Immature natural killer cell (primary cell): Measurements from ENCODE around the gene TSPAN18. TPM values are rescaled to one million over a fixed set of nuclear protein-coding genes. Genes with fewer than 3 reads are reported as not detected.
A peak's percentile ranks its signal among the peaks of the same experiment; 100 is the strongest.

Experiments used
- DNase-seq, 3 donors: peaks; one replicate each; pipeline ENCODE4 v3.0.0; 2022; ENCODE audit warnings: mixed read lengths in 1 of 3
- H3K27ac Mint-ChIP-seq, 6 donors: one replicate each; pipeline ENCODE4 v1.8.0; 2020; ENCODE audit warnings: mixed read lengths in 6 of 6, mild to moderate bottlenecking in 5 of 6, inconsistent platforms in 4 of 6, moderate library complexity in 3 of 6
- H3K27me3 Mint-ChIP-seq, 3 donors: one replicate each; pipeline ENCODE4 v1.8.0; 2020 to 2021; ENCODE audit warnings: low read depth in 3 of 3, mild to moderate bottlenecking in 3 of 3, mixed read lengths in 3 of 3, moderate library complexity in 3 of 3, inconsistent platforms in 1 of 3
- H3K36me3 Mint-ChIP-seq, 3 donors: one replicate each; pipeline ENCODE4 v1.8.0; 2020; ENCODE audit warnings: mixed read lengths in 3 of 3, inconsistent platforms in 2 of 3, mild to moderate bottlenecking in 2 of 3
- H3K4me1 Mint-ChIP-seq, 2 donors: one replicate each; pipeline ENCODE4 v1.8.0; 2020; ENCODE audit warnings: inconsistent platforms in 2 of 2, mild to moderate bottlenecking in 2 of 2, mixed read lengths in 2 of 2, moderate library complexity in 1 of 2
- H3K4me3 Mint-ChIP-seq, 5 donors: one replicate each; pipeline ENCODE4 v1.8.0; 2020; ENCODE audit warnings: mild to moderate bottlenecking in 5 of 5, mixed read lengths in 5 of 5, inconsistent platforms in 3 of 5, moderate library complexity in 3 of 5
- H3K9me3 Mint-ChIP-seq, 6 donors: one replicate each; pipeline ENCODE4 v1.8.0; 2020; ENCODE audit warnings: mild to moderate bottlenecking in 6 of 6, mixed read lengths in 6 of 6, inconsistent platforms in 4 of 6, moderate library complexity in 3 of 6
- polyA plus RNA-seq, 3 donors: library from polyadenylated mRNA; unstranded; fragments of 300-500 nt; fragmentation: Illumina TruSeq; gene quantifications; one replicate each; pipeline ENCODE4 v1.2.3, GENCODE V29; 2021

Gene TSPAN18
- polyA plus RNA-seq, 3 donors from 2014 or later, result 0.84 to 0.93 (median 0.86) TPM

- no peaks in the 10 kb centered on the region for H3K9me3 Mint-ChIP-seq
- H3K4me1 Mint-ChIP-seq, result no peaks in the 10 kb centered on the region
- H3K27me3 Mint-ChIP-seq, result peaks cover 6 to 11% (median 7%) of the 10 kb centered on the region in 3 donors
- H3K4me3 Mint-ChIP-seq, result no peak overlapping the region
- no peaks in the 10 kb centered on the region for H3K36me3 Mint-ChIP-seq
- no peak overlapping the region for H3K27ac Mint-ChIP-seq
- no peak for DNase-seq
These were observed 178.5 kb downstream of the TSPAN18 start for GRCh38 chr11:44905131-44905866.

GRCh38 chr11:44906649-44907048 lies 179.9 kb downstream of the TSPAN18 start:
- no peak overlapping the region for H3K27ac Mint-ChIP-seq
- H3K4me3 Mint-ChIP-seq, result no peak overlapping the region
- H3K4me1 Mint-ChIP-seq, result no peaks in the 10 kb centered on the region
- H3K27me3 Mint-ChIP-seq, result peaks cover 6 to 19% (median 10%) of the 10 kb centered on the region in 3 donors
- H3K36me3 Mint-ChIP-seq, result no peaks in the 10 kb centered on the region
- no peak for DNase-seq
- H3K9me3 Mint-ChIP-seq, result no peaks in the 10 kb centered on the region

GRCh38 chr11:44909557-44909956 lies 182.8 kb downstream of the TSPAN18 start:
- Mint-ChIP-seq H3K9me3 (no peaks in the 10 kb centered on the region), H3K27ac (no peak overlapping the region), H3K4me1 (no peaks in the 10 kb centered on the region), H3K36me3 (no peaks in the 10 kb centered on the region), H3K4me3 (no peak overlapping the region), H3K27me3 (peaks cover 2 to 23% (median 8%) of the 10 kb centered on the region in 3 donors)
- no peak for DNase-seq

GRCh38 chr11:44910591-44910990 lies 183.8 kb downstream of the TSPAN18 start:
- DNase-seq, result no peak
- Mint-ChIP-seq H3K4me1 (no peaks in the 10 kb centered on the region), H3K27me3 (peaks cover 4 to 27% (median 6%) of the 10 kb centered on the region in 3 donors), H3K4me3 (no peak overlapping the region), H3K9me3 (no peaks in the 10 kb centered on the region), H3K36me3 (no peaks in the 10 kb centered on the region), H3K27ac (no peak overlapping the region)

- Mint-ChIP-seq H3K4me3 (no peak overlapping the region), H3K4me1 (no peaks in the 10 kb centered on the region), H3K27ac (no peak overlapping the region), H3K36me3 (no peaks in the 10 kb centered on the region), H3K27me3 (peaks cover 5 to 27% (median 6%) of the 10 kb centered on the region in 3 donors), H3K9me3 (no peaks in the 10 kb centered on the region)
- DNase-seq, result peak; percentile 66 to 77 (median 68)
These were observed 184.5 kb downstream of the TSPAN18 start for GRCh38 chr11:44911029-44911814.

GRCh38 chr11:44912270-44912987 lies 185.7 kb downstream of the TSPAN18 start:
- Mint-ChIP-seq H3K9me3 (no peaks in the 10 kb centered on the region), H3K4me1 (no peaks in the 10 kb centered on the region), H3K4me3 (no peak overlapping the region), H3K27ac (no peak overlapping the region), H3K36me3 (no peaks in the 10 kb centered on the region), H3K27me3 (peaks cover 4 to 21% (median 5%) of the 10 kb centered on the region in 3 donors)
- DNase-seq, result no peak

GRCh38 chr11:44913502-44913901 lies 186.7 kb downstream of the TSPAN18 start:
- DNase-seq, result no peak
- H3K36me3 Mint-ChIP-seq, result no peaks in the 10 kb centered on the region
- no peaks in the 10 kb centered on the region for H3K4me1 Mint-ChIP-seq
- H3K27me3 Mint-ChIP-seq, result peaks cover 3 to 19% (median 5%) of the 10 kb centered on the region in 3 donors
- no peaks in the 10 kb centered on the region for H3K9me3 Mint-ChIP-seq
- H3K4me3 Mint-ChIP-seq, result no peak overlapping the region
- H3K27ac Mint-ChIP-seq, result no peak overlapping the region

- no peak overlapping the region for H3K4me3 Mint-ChIP-seq
- peaks cover 3 to 19% (median 5%) of the 10 kb centered on the region in 3 donors for H3K27me3 Mint-ChIP-seq
- H3K36me3 Mint-ChIP-seq, result no peaks in the 10 kb centered on the region
- no peak for DNase-seq
- no peak overlapping the region for H3K27ac Mint-ChIP-seq
- no peaks in the 10 kb centered on the region for H3K4me1 Mint-ChIP-seq
- H3K9me3 Mint-ChIP-seq, result no peaks in the 10 kb centered on the region
These were observed 187.3 kb downstream of the TSPAN18 start for GRCh38 chr11:44914105-44914504.

- H3K27me3 Mint-ChIP-seq, result peaks cover 4 to 19% (median 7%) of the 10 kb centered on the region in 3 donors
- no peak for DNase-seq
- no peaks in the 10 kb centered on the region for H3K9me3 Mint-ChIP-seq
- no peak overlapping the region for H3K27ac Mint-ChIP-seq
- no peaks in the 10 kb centered on the region for H3K4me1 Mint-ChIP-seq
- H3K4me3 Mint-ChIP-seq, result no peak overlapping the region
- no peaks in the 10 kb centered on the region for H3K36me3 Mint-ChIP-seq
These were observed 188.2 kb downstream of the TSPAN18 start for GRCh38 chr11:44915004-44915403.

GRCh38 chr11:44915621-44916020 lies 188.9 kb downstream of the TSPAN18 start:
- no peak for DNase-seq
- H3K27ac Mint-ChIP-seq, result no peak overlapping the region

GRCh38 chr11:44916331-44916730 lies 189.6 kb downstream of the TSPAN18 start:
- H3K9me3 Mint-ChIP-seq, result no peaks in the 10 kb centered on the region
- no peaks in the 10 kb centered on the region for H3K4me1 Mint-ChIP-seq
- no peak for DNase-seq
- no peak overlapping the region for H3K4me3 Mint-ChIP-seq
- H3K36me3 Mint-ChIP-seq, result no peaks in the 10 kb centered on the region
- no peak overlapping the region for H3K27ac Mint-ChIP-seq
- H3K27me3 Mint-ChIP-seq, result peaks cover 2 to 8% (median 7%) of the 10 kb centered on the region in 3 donors

More at GRCh38 chr11:44915621-44916020, 188.9 kb downstream of the TSPAN18 start:
- Mint-ChIP-seq H3K4me1 (no peaks in the 10 kb centered on the region), H3K27me3 (peaks cover 4 to 15% (median 7%) of the 10 kb centered on the region in 3 donors), H3K36me3 (no peaks in the 10 kb centered on the region), H3K9me3 (no peaks in the 10 kb centered on the region), H3K4me3 (no peak overlapping the region)

GRCh38 chr11:44916801-44917385 lies 190.1 kb downstream of the TSPAN18 start:
- no peak for DNase-seq
- Mint-ChIP-seq H3K27ac (no peak overlapping the region), H3K9me3 (no peaks in the 10 kb centered on the region), H3K4me1 (no peaks in the 10 kb centered on the region), H3K4me3 (no peak overlapping the region), H3K36me3 (no peaks in the 10 kb centered on the region), H3K27me3 (peaks cover 2 to 8% (median 7%) of the 10 kb centered on the region in 3 donors)

GRCh38 chr11:44917741-44918140 lies 191.0 kb downstream of the TSPAN18 start:
- Mint-ChIP-seq H3K36me3 (no peaks in the 10 kb centered on the region), H3K4me1 (no peaks in the 10 kb centered on the region), H3K27me3 (peaks cover 2 to 7% (median 7%) of the 10 kb centered on the region in 3 donors), H3K4me3 (no peak overlapping the region), H3K9me3 (no peaks in the 10 kb centered on the region), H3K27ac (no peak overlapping the region)
- no peak for DNase-seq
